Right lobe of liver (tissue), 4 donors: ENCODE results near the gene RAB3IL1.

Experiments
- POLR2A ChIP-seq: fragments of 450-650 bp; IDR thresholded peaks from one replicate; pipeline ENCODE4 v1.6.1; 2017; ENCODE audit warnings: antibody characterized with exemption, mild to moderate bottlenecking
- TF ChIP-seq, protein P1 (sequence below), 4 donors: fragments of 200-600 bp in 3 of 4; fragments of 450-650 bp in 1 of 4; IDR thresholded peaks; one replicate each; pipeline versions ENCODE4 v1.5.1 to v1.8.0; 2016 to 2022; ENCODE audit warnings: antibody characterized with exemption in 4 of 4, mild to moderate bottlenecking in 2 of 4
- donor health status: DM: no; HTN: no; CAD: no.
- donor health status: DM: no; HTN: no; CAD: no.
- donor health status: DM: no; HTN: yes; CAD: no.

GRCh38 chr11:61928606-61929005, 11.2 kb upstream of the RAB3IL1 start:
- TF ChIP-seq, protein P1, sequence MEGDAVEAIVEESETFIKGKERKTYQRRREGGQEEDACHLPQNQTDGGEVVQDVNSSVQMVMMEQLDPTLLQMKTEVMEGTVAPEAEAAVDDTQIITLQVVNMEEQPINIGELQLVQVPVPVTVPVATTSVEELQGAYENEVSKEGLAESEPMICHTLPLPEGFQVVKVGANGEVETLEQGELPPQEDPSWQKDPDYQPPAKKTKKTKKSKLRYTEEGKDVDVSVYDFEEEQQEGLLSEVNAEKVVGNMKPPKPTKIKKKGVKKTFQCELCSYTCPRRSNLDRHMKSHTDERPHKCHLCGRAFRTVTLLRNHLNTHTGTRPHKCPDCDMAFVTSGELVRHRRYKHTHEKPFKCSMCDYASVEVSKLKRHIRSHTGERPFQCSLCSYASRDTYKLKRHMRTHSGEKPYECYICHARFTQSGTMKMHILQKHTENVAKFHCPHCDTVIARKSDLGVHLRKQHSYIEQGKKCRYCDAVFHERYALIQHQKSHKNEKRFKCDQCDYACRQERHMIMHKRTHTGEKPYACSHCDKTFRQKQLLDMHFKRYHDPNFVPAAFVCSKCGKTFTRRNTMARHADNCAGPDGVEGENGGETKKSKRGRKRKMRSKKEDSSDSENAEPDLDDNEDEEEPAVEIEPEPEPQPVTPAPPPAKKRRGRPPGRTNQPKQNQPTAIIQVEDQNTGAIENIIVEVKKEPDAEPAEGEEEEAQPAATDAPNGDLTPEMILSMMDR (IDR thresholded peaks at IDR 0.05): no peak
- no peak for TF ChIP-seq POLR2A
